Erythroblast (primary cell): ENCODE results near the gene CABP4.

Experiments
- GATA1 ChIP-seq: IDR thresholded peaks from 2 replicates; pipeline ENCODE4 v1.6.1; 2011; ENCODE audit warnings: low read depth, mild to moderate bottlenecking, control low read depth, low read length, moderate library complexity
- POLR2A ChIP-seq: IDR thresholded peaks from 2 replicates; pipeline ENCODE4 v1.6.1; 2011; ENCODE audit warnings: mild to moderate bottlenecking, low read length

DNA sequence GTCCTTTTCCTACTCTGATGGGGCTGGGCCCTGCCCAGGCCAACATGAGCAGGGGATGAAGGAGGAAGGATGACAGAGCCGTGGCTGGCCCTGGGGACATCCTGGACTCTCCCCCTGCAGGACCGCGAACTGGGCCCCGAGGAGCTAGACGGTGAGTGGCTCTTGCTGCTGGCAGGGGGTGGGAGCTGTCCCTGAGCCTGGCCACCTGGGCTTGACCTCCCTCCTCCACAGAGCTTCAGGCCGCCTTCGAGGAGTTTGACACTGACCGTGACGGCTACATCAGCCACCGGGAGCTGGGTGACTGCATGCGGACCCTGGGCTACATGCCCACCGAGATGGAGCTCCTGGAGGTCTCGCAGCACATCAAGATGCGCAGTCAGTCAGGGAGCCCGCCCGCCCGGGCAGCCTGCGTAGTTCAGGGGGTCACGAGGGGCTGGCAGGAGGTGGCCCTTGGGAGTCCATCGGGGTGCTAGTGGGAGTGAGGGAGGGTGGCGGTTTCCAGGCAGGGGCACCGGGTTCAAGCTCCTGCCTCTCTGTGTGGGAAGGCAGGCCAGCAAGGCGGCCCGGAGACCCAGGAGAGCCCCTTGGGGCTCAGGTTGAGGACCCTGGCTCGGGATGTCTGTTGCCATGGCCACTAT is 1.0 kb downstream of the CABP4 start:
- TF ChIP-seq POLR2A (no peak), GATA1 (no peak)
